Fibroblast of pulmonary artery (primary cell): Measurements from ENCODE around the gene PRICKLE3.

ENCODE experiments used
- DNase-seq: peaks from one replicate; pipeline ENCODE4 v3.0.0-alpha.2; 2010; ENCODE audit warnings: low read depth
- H3K4me3 ChIP-seq: replicated peaks from 2 replicates; pipeline ENCODE4 v1.5.1; 2011; ENCODE audit warnings: low read depth, mild to moderate bottlenecking, control low read depth, low read length, moderate library complexity
- TF ChIP-seq, protein P1 (sequence below): IDR thresholded peaks from 2 replicates; pipeline ENCODE4 v1.5.1; 2011; ENCODE audit warnings: mild to moderate bottlenecking, control low read depth, low read length, inconsistent platforms; ENCODE audit errors: missing control alignments

The PRICKLE3 gene

DNA sequence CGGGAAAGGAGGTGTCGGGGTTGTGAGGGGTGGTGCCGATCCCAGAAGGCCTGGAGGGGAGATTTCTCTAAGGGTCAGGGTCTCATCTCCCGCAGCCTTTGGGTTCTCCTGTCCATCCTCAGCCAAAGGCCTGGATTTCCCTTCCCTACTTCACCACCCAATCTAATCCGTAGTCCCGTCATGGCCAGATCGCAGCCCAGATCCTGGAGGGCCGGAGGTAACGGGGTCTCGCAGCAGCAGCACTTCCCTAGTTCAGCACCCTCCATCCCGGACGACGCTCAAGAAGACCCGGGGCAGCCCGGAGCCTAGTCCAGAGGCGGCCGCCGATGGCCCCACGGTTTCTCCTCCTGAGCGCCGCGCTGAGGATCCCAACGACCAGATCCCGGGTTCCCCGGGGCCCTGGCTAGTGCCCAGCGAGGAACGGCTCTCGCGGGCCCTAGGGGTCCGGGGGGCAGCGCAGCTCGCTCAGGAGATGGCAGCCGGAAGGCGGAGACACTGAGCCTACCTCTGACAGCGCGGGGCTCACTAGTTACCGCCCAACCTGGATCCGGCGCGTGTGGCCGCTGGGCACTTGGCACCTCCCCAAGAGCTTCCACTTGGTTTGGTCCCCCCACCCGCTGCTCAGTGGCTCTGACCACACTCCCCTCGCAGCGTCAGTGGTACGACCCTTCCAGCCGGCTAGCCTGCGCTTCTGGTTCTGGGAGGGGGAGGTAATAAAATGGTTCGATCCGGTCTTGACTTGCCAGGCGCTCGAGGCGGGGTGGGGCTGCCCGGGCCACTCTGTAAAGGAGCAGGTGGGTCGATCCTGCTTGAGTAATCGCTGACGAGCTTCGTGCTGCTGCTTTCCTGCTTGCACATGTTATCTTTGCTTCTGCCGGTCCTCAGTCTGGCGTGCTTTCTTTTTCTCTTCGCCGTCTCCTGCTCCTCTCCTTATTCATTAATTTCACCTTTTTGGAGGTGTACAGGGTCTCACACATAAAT lies 20.0 kb downstream of the PRICKLE3 start:
- DNase-seq, result peak; percentile 76
- H3K4me3 ChIP-seq, result peak overlapping the region; percentile 51
- TF ChIP-seq, protein P1, sequence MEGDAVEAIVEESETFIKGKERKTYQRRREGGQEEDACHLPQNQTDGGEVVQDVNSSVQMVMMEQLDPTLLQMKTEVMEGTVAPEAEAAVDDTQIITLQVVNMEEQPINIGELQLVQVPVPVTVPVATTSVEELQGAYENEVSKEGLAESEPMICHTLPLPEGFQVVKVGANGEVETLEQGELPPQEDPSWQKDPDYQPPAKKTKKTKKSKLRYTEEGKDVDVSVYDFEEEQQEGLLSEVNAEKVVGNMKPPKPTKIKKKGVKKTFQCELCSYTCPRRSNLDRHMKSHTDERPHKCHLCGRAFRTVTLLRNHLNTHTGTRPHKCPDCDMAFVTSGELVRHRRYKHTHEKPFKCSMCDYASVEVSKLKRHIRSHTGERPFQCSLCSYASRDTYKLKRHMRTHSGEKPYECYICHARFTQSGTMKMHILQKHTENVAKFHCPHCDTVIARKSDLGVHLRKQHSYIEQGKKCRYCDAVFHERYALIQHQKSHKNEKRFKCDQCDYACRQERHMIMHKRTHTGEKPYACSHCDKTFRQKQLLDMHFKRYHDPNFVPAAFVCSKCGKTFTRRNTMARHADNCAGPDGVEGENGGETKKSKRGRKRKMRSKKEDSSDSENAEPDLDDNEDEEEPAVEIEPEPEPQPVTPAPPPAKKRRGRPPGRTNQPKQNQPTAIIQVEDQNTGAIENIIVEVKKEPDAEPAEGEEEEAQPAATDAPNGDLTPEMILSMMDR, result no peak

DNA sequence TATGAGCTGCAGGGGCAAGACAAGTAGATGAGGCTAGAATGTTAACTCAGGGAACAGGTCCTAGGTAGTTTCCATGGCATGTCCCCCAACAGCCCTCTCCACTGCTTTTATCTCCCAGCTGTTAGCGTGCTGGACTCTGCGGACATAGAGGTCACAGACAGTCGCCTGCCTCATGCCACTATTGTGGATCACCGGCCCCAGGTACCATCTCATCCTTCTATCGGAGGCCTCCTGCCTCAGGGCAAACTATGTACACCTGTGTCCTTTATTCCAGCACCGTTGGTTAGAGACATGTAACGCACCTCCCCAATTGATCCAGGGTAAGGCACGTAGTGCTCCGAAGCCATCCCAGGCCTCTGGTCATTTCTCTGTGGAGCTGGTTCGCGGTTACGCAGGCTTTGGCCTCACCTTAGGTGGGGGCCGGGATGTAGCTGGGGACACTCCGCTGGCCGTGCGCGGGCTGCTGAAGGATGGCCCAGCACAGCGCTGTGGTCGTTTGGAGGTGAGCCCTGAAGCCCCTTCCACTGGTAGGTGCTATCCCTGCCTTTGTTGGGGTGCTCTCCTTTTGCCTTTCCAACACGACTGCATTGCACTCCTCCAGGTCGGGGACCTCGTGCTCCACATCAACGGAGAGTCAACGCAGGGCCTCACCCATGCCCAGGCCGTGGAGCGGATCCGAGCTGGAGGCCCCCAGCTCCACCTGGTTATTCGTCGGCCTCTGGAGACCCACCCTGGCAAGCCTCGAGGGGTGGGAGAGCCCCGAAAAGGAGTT lies 21.4 kb downstream of the PRICKLE3 start:
- no peak overlapping the region for H3K4me3 ChIP-seq
- TF ChIP-seq, protein P1, result no peak
- no peak for DNase-seq

DNA sequence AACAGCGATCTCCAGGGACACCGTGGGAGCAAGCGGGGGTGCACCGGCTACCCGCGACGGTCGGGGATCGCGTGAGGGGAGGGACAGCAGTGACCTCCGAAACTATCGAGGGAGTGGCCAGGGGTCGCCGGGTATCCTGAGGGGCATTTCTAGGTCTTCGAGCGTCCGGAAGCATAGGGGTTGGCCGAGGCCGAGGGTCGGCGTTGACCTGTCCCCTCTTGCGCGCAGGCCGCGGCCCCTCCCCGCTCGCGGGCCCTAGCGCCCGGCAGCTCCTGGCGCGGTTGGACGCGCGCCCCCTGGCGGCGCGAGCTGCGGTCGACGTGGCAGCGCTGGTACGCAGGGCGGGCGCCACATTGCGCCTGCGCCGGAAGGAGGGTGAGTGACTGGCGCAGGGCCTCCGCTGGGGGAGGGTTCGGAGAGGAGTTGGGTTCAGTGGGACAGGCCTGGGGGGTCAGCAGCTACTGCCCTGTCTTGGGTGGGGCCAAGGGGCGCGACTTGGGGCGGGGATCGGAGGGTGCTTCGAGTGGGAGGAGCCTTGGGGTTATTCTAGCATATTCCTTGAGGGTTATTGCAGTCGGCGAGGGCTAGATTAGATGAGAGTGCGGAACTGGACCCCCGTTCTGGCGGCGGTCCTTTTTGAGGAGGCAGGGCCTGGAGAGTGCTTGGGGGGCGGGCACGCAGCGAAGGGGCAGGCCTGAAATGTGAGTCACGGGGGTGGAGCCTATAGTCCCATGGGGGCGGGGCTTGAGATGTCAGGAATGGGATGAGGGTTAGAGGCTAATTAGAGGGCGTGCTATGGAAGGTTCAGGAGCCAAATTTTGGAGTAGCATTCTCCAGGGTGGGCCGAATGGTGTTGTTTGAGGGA lies 22.4 kb downstream of the PRICKLE3 start:
- peak; percentile 85 for DNase-seq
- TF ChIP-seq, protein P1, result peak; percentile 15
- peak overlapping the region; percentile 32 for H3K4me3 ChIP-seq

DNA sequence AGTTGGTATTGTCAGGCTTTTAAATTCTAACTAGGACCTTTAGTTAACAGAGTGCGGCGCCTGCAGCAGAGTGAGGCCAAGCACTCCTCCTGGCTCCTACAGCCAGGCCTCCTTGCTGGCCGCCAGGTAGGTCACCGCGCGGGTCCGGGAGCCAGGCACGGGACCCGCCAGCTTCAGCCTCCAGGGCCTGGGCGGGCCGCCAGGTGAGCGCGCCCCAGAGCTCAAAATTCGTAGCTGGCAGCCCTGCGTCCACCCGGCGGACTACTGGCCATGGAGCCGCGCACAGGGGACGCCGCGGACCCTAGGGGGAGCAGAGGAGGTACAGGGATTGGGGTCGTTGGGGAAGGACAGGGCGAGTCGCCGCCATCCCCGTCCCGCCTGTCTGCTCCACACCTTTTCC lies 23.6 kb downstream of the PRICKLE3 start, which contains the start of gene MAGIX:
MAGIX (plus strand) TSS at position 139 of the 400 bp plus-strand sequence; CDS start at position 271, 132 bp downstream.
- TF ChIP-seq, protein P1, result no peak
- DNase-seq, result no peak
- peak within 1 kb of the TSS; percentile 32 for H3K4me3 ChIP-seq

DNA sequence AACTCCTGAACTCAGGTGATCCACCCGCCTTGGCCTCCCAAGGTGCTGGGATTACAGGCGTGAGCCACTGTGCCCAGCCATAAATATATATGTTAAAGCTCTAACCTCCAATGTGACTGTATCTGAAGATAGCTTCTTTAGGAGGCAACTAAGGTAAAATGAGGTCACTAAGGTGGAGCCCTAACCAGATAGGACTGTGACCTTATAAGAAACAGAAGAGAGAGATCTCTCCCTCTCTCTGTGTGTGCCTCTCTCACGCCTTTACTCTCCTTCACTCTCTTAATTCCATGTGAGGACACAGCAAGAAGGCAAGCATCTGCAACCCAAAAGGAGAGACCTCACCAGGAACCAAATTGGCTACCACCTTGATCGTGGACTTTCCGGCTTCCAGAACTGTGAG lies 24.5 kb downstream of the PRICKLE3 start:
- TF ChIP-seq, protein P1, result no peak
- no peak for DNase-seq

DNA sequence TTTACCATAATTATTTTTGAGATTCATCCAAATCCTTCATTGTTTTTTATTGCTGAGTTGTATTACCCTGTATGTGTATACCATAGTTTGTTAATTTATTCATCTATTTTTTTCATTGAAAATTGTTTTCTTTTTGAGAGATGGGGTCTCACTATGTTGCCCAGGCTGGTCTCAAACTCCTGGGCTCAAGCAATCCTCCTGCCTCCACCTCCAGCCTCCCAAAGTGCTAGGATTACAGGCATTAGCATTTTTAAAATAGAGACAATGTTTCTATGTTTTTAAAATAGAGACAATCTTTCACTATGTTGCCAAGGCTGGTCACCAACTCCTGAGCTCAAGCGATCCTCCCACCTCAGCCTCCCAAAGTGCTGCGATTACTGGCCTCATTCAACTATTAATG lies 25.3 kb downstream of the PRICKLE3 start:
- TF ChIP-seq, protein P1, result no peak
- no peak for DNase-seq

More for the DNA sequence above, 24.5 kb downstream of the PRICKLE3 start:
- H3K4me3 ChIP-seq, result no peak overlapping the region

More for the DNA sequence above, 25.3 kb downstream of the PRICKLE3 start:
- no peak overlapping the region for H3K4me3 ChIP-seq
